Bronchial smooth muscle cell (primary cell): ENCODE measurements around the gene TMX2. TPM values are rescaled to one million over a fixed set of nuclear protein-coding genes. Genes with fewer than 3 reads are reported as not detected.

Experiments
- total RNA-seq: library from RNA; depleted of rRNA; stranded (reverse); fragments of >200 nt; gene quantifications from 2 replicates; pipeline ENCODE4 v1.2.1, GENCODE V29; 2014

The TMX2 gene, protein sequence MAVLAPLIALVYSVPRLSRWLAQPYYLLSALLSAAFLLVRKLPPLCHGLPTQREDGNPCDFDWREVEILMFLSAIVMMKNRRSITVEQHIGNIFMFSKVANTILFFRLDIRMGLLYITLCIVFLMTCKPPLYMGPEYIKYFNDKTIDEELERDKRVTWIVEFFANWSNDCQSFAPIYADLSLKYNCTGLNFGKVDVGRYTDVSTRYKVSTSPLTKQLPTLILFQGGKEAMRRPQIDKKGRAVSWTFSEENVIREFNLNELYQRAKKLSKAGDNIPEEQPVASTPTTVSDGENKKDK
- total RNA-seq: 35.3 and 39.4 TPM in 2 replicates

GRCh38 chr11:57712256-57713150 lies at the start of gene TMX2:
TMX2 (plus strand) TSS chr11:57712593; CDS start chr11:57712619, 26 bp downstream.

DNA sequence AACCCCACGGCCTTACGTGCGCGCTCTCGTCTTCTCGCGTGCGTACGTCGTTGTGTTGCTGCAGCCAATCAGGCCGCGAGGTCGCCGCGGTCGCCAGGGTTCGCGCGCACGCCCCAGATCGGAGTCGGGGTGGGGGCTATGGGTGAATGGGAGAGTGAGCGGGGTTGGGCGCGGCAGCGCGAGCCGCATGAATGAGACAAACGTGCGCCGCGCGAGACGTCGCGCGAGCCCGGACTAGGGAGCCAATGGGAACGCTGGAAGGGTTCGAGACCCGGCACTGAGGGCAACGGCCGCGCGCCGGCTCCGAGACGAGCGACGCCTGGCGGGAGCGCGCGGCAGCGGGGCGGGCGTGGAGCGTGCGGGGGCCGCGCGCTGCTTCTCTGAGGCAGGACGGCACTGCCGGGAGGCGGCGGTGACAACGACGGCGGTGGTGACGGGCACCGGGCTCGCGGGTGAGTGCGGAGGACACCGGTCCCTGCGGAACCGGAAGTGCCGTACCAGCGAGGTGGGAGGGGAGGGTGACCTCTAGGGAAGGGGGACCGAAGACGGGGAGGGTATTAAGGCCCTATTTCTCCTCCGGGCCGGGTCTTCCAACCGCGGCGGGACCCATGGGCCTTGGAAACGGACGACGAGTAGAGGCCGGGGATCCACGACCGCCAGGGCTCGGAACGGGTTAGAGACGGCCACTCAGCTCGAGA lies 44.5 kb upstream of the TMX2 start, which contains the start of gene ZDHHC5:
Gene ZDHHC5, plus strand, starts transcription at position 379 of the 698 bp plus-strand sequence. CDS start 4,977 bp downstream, outside the sequence.

GRCh38 chr11:57711414-57712255 lies 758 bp upstream of the TMX2 start, which contains the start of gene MED19:
MED19 (minus strand) TSS chr11:57712215; CDS start chr11:57712179, 36 bp downstream.

DNA sequence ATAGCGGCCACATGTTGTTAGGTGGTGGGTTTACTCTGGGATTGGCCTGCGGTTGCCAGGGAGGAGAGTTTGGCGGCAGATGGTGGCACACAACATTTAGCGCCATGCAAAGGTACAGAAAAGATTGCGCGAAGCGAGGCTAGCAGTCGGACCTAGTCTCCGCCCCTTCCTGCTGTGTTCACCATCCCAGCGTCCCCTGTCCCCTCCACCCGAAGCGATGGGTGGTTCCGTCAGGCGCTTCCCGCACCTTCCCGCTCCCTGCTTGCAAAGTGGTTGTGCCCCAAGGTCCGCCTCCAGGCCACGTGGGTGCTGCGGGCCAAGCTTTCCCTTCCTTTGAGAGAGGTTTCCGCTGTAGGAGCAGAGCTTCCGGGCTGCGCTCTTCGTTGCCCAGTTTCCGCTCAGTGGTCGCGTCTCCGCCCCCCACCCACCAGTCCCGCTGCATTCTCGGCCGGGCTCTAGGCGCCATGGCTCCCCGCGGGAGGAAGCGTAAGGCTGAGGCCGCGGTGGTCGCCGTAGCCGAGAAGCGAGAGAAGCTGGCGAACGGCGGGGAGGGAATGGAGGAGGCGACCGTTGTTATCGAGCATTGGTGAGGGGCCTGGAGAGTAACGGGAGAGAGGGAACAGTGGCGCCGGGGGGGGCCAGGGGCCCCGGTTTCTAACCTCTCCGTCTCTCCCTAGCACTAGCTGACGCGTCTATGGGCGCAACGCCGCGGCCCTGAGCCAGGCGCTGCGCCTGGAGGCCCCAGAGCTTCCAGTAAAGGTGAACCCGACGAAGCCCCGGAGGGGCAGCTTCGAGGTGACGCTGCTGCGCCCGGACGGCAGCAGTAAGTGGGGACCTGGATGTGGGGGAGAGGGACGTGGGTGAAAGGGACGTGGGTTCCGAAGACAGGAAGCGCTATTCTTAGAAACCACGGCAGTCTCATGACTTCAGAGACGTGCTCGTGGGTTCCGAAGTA lies 29.0 kb downstream of the TMX2 start, which contains the start of gene SELENOH:
Gene SELENOH, plus strand, starts transcription at position 360 of the 955 bp plus-strand sequence. Its CDS starts 105 bp downstream, at position 465.

GRCh38 chr11:57751676-57752253 lies 39.4 kb downstream of the TMX2 start, which contains the start of gene BTBD18:
BTBD18 (minus strand) TSS chr11:57751819; CDS start chr11:57751188, 631 bp downstream.

DNA sequence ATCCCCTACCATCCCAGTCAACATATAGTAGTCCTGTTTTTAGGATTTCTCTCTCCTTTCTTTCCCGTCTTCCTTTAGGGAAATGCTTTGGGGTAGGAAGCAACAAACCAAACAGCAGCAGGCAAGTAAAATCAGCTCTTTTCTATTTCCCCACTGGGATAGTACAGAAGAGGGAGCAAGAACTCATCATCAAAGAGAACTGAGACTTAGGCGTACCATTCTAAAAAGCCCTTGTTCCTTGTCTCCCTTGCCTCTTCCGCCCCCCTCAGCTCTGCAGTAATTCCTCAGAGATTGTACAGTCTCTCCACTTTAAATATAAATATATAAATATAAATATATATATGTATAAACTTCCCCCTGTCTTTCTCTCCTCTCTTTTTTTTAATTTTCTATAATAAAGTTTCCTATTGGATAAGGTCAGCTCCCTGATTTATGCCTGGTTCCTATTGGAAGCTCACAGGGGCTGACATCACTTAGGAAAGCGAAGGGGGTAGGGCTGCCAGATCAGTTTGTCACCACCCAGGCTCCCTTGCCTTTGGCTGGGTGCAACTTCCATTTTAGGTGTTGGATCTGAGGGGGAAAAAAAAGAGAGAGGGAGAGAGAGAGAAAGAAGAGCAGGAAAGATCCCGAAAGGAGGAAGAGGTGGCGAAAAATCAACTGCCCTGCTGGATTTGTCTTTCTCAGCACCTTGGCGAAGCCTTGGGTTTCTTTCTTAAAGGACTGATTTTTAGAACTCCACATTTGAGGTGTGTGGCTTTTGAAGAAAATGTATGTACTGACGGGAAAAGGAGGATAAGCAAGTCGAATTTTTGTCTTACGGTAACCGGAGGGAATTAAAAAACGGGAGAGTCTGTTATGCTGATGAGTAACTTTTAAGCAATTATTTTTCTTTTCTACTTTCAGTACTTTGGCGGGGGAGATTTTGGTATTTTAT lies 49.2 kb downstream of the TMX2 start, which contains the start of gene CTNND1:
Gene CTNND1, plus strand, starts transcription at position 502 of the 934 bp plus-strand sequence. CDS start 29,677 bp downstream, outside the sequence.

Other genes starting within 250 kb of the TMX2 start
- gene SLC43A1, start 196.9 kb upstream of the TMX2 start, total RNA-seq: 12.0 and 26.4 TPM in 2 replicates
- 47.3 and 55.0 TPM in 2 replicates for gene TIMM10, start 181.8 kb upstream of the TMX2 start, total RNA-seq
- gene SMTNL1, start 175.0 kb upstream of the TMX2 start, total RNA-seq: not detected in 2 replicates
- 63.2 and 73.2 TPM in 2 replicates for gene UBE2L6, start 144.9 kb upstream of the TMX2 start, total RNA-seq
- gene SERPING1, start 114.9 kb upstream of the TMX2 start, total RNA-seq: 5.5 and 7.6 TPM in 2 replicates
- gene YPEL4, start 62.7 kb upstream of the TMX2 start, total RNA-seq: 2.2 and 4.7 TPM in 2 replicates
- 13.4 and 17.8 TPM in 2 replicates for gene CLP1, start 54.8 kb upstream of the TMX2 start, total RNA-seq
- gene ZDHHC5, start 44.5 kb upstream of the TMX2 start, total RNA-seq: 18.4 and 20.0 TPM in 2 replicates
- 10.6 and 13.4 TPM in 2 replicates for gene MED19, start 378 bp upstream of the TMX2 start, total RNA-seq
- gene SELENOH, start 28.9 kb downstream of the TMX2 start, total RNA-seq: 50.1 and 88.9 TPM in 2 replicates
- gene BTBD18, start 39.2 kb downstream of the TMX2 start, total RNA-seq: not detected in 2 replicates
- 75.2 and 91.6 TPM in 2 replicates for gene CTNND1, start 49.2 kb downstream of the TMX2 start, total RNA-seq